GM10266 (cell line): ENCODE data around the gene OR2B6.

Source experiments
- DNase-seq: peaks from one replicate; pipeline ENCODE4 v3.0.0; 2012; ENCODE audit errors: extremely low spot score
- TF ChIP-seq, protein P1 (sequence below): IDR thresholded peaks from 2 replicates; pipeline ENCODE4 v1.5.1; 2012; ENCODE audit warnings: mild to moderate bottlenecking, low read depth; ENCODE audit not compliant: control insufficient read depth, insufficient read depth; ENCODE audit errors: missing control alignments

OR2B6 gene

DNA sequence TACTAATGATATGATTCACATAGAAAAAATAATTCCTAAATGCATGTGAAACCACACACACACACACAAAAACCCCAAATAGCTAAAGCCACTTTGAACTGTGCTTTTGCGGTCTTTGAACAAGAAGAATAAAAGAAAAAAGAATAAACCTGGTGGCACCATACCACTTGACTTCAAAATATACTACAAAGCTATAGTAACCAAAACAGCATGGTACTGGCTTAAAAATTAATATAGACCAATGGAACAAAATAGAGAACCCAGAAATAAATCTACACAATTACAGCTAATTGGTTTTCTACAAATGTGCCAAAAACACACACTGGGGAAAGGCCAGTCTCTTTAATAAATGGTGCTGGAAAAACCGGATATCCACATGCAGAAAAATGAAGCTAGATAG lies 13.4 kb downstream of the OR2B6 start:
- no peak for DNase-seq
- TF ChIP-seq, protein P1, sequence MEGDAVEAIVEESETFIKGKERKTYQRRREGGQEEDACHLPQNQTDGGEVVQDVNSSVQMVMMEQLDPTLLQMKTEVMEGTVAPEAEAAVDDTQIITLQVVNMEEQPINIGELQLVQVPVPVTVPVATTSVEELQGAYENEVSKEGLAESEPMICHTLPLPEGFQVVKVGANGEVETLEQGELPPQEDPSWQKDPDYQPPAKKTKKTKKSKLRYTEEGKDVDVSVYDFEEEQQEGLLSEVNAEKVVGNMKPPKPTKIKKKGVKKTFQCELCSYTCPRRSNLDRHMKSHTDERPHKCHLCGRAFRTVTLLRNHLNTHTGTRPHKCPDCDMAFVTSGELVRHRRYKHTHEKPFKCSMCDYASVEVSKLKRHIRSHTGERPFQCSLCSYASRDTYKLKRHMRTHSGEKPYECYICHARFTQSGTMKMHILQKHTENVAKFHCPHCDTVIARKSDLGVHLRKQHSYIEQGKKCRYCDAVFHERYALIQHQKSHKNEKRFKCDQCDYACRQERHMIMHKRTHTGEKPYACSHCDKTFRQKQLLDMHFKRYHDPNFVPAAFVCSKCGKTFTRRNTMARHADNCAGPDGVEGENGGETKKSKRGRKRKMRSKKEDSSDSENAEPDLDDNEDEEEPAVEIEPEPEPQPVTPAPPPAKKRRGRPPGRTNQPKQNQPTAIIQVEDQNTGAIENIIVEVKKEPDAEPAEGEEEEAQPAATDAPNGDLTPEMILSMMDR: no peak

DNA sequence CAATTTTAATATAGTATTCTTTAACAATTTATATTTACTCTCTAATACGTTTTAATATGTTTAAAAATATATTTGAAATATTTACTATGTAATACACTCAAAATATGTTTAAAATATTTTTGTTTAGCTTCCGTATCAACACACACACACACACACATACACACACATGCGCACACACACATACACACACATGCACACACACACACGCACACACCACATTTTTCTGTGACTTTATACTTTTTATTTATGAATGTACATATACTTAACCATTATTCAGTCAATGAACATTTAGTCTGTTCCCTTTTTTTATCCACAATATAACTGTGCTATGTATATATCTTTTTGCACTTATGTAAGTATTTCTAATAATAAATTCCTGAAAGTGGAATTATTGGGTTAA lies 15.7 kb downstream of the OR2B6 start:
- TF ChIP-seq, protein P1: no peak
- no peak for DNase-seq

DNA sequence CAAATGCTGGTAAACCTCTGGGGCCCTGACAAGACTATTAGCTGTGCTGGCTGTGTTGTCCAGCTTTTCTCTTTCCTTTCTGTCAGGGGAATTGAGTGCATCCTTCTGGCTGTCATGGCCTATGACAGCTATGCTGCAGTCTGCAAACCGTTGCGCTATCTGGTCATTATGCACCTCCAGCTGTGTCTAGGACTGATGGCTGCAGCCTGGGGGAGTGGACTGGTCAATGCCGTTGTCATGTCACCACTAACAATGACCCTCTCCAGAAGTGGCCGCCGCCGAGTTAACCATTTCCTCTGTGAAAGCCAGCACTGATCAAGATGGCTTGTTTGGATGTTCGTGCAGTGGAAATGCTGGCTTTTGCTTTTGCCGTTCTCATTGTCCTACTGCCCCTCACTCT lies 20.3 kb downstream of the OR2B6 start:
- no peak for DNase-seq
- TF ChIP-seq, protein P1: no peak

DNA sequence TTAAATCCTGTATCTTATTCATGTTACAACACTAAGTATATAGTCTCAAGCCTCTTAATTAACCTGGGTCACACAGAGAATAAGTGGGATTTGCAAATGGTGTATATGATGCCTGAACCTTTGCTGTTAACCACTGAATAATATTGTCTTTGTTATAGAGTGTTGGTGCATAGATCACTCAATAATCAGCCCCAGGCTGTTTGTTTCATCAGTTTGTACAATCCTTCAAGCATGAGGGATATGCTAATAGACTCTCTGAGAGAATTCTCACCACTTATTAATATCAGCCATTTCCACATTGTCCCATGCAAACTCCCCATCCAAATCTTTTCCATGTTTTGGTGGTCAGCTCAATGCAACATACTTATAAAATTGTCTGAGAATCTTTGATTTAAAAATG lies 21.7 kb downstream of the OR2B6 start:
- DNase-seq: no peak
- TF ChIP-seq, protein P1: no peak

DNA sequence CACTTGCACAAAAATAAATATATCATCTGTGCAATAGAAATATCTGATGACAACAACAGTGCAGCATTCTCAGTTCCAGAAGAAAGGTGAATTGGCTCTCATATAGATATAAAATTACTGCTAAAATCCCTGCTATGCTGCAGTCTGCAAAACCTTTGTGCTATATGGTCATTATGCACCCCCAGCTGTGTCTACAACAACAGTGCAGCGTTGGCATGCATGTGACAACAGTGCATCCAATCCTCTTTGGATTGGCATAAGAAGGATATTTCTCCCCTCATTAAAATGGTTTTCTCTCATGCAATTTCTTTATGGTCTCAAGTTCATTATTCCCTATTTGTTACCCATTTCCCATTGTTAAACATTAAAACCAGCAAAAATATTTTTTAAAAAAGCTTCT lies 23.1 kb downstream of the OR2B6 start:
- TF ChIP-seq, protein P1: no peak
- DNase-seq: no peak

GRCh38 chr6:27986928-27987725 lies 30.1 kb downstream of the OR2B6 start:
- TF ChIP-seq, protein P1: no peak

GRCh38 chr6:27994616-27995015 lies 37.6 kb downstream of the OR2B6 start:
- DNase-seq: no peak
- TF ChIP-seq, protein P1: no peak

More at GRCh38 chr6:27986928-27987725, 30.1 kb downstream of the OR2B6 start:
- no peak for DNase-seq
